Measurements from ENCODE around the gene TMEM91.
"Not testable (repeated sequence)": the region's sequence is repeated elsewhere in the genome, so short reads cannot be mapped to it uniquely, and the experiment has no call there.

TMEM91 gene

DNA sequence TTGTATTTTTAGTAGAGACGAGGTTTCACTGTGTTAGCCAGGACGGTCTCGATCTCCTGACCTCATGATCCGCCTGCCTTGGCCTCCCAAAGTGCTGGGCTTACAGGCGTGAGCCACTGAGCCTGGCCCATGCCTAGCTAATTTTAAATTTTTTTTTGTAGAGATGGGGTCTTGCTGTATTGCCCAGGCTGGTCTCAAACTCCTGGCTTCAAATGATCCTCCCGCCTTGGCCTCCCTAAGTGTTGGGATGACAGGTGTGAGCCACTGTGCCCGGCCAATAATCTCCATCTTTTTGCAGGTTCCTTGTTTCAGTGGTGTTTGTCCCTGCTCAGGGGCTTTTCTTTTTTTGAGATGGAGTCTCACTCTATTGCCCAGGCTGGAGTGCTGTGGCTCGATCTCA lies 5.2 kb downstream of the TMEM91 start:
- DNase-seq = not testable (repeated sequence)

DNA sequence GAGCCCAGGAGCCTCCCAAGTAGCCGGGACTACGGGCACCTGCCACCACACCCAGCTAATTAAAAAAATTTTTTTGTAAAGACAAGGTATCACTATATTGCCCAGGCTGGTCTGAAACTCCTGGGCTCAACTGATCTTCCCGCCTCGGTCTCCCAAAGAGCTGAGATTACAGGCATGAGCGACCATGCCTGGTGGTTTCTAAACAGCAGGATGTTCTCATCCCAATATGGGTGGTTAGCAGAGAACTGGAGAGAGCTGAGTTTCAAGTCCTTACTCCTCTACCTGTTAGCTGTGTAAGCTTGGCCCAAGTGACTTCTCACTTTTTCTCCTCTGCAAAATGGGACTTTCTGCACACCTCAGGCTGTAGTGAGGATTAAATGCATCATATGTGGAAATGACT lies 8.0 kb downstream of the TMEM91 start:
- no peak for DNase-seq

DNA sequence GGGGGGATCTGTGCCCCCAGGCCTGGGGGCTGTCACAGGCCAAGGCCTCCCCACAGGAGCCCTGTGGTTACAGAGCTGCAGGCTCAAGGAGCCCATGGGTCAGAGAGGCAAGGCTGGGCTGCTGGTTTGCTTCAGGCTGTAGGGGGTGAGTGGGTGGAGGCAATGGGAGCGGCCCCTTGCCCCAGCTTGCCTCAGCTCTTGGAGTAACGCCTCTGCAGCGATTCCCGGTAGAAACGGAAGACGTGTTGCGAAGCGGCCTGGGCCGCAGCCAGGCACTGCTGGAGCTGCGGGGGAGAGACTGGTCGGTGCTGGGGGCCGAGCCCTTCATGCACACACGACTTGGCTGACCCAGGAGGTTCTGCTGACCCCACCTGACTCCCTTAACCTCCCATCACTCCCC lies 10.1 kb downstream of the TMEM91 start:
- no peak for DNase-seq

DNA sequence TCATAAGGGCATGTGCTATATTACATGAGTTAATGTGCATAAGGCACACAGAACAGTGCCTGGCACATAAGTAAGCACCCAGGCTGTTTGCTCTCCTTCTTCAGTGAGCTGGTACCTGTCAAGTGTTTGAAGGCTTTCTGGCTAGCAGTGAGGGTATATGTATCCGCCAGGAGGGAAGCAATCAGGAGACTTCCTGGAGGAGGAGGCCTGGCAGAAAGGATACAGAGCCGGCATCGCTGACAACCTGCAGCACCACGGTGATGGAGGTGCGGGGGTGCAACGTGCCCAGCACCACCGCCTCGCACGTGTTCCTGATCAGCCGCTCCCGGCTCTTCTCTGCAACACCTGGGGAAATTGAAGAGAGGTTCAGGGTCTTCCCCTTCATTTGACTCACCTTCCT lies 15.3 kb downstream of the TMEM91 start:
- DNase-seq = no peak

DNA sequence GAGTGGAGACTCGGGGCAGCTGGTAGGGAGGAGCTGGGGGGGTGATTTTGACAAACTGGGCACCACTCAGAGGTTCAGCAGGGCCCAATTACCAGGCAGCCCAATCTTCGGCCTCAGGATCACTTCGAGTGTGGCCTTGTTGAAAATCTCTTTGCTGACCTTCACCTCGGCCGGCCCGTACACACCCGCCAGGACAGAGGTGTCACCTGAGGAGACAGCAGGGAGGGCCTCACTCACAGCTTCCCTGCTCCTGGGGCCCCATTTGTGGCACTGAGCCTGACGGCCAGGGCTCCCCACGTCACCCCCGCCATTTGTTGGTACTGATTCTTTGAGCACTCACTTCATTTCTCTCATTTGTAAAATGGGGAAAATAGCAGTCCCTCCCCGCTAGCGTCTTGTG lies 16.4 kb downstream of the TMEM91 start:
- DNase-seq = no peak

DNA sequence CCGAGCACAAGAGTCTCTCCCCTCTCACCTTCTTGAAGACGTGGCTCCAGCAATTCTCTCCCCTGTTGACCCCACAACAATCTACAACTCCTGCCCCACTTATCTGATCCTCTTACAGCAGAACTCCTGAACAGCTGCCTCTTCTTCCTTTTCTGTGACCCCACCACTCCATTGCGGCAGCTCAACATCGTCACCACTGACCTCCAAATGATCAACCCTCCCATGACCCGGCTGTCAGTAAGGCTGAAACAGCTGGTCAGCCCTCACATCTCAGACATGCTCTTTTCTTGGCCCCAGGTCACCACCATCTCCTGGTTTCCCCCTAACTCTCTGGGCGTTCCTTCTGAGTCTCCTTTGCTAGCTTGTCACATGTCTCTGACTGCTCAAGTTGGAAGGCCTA lies 19.0 kb downstream of the TMEM91 start:
- DNase-seq = no peak

DNA sequence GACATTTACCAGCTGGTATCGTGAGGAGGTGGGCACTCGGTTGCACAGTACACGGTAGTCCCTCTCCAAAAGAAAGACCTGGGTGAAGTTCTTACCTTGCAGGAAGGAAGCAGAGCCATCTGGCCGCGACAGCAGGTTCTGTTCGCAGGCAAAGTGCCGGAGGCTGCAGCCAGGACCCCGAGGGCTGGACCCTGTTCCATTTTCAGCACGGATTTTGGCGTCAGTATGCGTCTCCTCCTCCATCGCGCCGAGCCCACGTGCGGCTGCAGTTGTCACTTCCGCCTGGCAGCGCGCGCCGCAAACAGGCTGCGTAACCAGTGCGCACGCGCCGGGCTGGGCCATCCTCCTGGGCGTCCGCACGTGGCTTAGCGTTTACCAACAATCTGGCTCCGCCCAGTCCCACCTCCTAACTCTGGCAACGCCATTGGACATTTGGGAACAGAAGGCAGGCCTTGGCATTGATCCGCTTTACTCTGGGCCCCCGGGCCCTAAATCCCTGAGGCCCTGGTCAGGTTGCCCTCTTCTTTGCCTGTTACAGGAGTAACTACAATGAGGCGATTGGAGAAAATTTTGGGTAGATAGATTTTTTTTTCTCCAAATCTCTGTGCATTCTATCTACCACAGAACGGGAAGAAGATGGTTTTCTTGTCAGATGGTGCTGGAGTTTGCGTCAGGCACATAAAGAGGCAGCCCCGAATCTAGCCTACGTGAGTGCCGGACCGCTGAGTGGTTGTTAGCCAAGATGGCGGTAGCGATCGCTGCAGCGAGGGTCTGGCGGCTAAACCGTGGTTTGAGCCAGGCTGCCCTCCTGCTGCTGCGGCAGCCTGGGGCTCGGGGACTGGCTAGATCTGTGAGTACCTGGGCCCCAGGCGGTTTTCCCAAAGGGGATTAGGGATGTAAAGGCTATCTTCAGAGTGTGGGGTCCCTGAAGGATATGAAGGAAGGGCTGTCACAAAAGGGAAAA lies 21.0 kb downstream of the TMEM91 start, which contains the start of the genes BCKDHA and EXOSC5:
Gene BCKDHA (plus strand): TSS at position 733 of the 964 bp plus-strand sequence. CDS start 10 bp downstream, at position 743.
Gene EXOSC5 (minus strand): TSS at position 274 of the 964 bp plus-strand sequence. CDS start 31 bp downstream, at position 243.
- DNase-seq = peak; percentile 99

DNA sequence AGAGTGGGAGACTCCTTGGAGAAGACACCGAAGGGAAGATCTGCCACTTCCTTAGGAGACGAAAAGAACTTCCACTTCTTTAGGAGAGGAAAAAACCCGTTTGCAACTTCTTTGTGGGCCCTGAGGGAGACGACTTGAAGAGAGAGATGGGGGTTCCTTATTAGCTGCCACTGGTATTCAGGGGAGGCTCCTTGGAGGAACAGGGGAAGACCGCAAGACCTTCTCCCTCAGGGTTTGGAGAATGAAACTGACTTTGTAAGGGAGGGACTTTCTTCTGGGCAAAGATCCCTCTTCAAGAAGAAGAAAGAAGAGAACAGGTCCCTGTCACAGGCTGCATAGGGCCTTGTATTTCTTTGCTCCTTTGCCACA lies 21.7 kb downstream of the TMEM91 start:
- DNase-seq = no peak

DNA sequence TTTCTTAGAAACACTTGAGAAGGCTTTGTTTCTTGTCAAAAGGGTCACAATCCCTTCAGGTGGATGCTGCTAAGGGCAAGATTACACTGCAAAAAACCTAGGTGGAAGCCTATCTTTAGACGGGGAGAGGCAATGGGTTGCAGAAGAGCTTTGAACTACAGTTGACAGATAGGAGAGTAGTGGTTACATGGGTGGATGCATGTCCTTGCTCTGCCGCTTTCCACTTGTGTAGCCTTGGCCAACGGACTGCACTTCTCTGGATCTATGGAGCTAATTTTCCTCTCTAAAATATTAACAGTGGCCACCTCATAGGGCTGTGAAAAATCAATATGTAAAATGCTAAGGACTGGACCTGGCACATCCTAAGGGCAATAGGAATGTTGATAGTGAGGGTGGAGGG lies 22.3 kb downstream of the TMEM91 start:
- DNase-seq = no peak

DNA sequence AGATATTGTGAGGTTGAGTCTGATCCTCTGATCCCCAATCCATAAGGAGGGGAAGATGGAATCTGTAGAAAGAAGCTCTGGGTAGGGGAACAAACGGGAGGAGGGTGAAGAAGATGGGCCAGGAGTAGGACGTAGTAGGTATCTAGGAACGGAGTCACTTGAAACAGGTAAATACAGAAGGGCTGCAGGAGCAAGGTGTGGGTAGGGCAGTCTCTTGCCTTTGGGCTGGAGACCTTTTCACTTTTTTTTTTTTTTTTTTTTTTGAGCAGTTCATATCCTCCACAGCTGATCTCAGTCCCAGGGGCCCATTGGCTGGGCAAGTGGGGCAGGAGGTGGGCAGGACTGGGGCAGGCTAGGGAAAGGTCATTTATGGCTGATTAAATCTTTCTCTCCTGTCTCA lies 22.8 kb downstream of the TMEM91 start:
- DNase-seq = no peak

DNA sequence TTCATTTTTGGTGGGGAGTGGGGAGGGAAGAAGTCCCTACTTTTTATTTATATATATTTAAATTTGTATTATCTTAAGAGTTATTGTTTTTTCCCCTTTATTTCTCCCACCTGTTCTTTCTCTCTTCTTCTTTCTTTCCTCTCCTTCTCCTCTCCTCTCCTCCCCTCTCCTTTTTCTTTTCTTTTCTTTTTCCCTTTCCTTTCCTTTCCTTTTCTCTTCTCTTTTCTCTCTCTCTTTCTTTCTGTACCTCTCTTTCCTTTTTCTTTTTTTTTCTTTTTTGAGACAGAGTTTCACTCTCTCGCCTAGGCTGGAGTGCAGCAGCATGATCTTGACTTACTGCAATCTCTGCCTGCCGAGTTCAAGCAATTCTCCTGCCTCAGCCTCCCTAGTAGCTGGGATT lies 23.2 kb downstream of the TMEM91 start:
- no peak for DNase-seq

DNA sequence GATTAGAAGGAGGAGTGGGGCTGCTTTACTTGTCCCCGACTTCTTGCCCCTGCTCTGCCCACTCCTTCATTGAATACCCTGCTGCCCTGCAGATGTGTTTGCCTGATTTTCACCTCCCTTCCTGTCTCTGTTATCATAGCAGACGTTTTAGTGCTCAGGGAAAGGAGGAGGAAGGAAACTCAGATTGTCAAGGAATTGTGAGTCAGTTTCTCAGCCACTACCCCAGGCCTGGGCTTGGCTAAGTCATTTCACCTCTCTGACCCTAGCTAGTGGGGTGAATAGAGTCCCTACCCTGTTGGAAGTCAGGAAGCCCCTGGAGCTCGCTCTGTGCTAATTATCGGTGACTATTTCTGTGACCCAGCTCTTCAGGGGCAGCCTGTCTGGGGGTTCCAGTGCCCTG lies 25.1 kb downstream of the TMEM91 start:
- DNase-seq = no peak

DNA sequence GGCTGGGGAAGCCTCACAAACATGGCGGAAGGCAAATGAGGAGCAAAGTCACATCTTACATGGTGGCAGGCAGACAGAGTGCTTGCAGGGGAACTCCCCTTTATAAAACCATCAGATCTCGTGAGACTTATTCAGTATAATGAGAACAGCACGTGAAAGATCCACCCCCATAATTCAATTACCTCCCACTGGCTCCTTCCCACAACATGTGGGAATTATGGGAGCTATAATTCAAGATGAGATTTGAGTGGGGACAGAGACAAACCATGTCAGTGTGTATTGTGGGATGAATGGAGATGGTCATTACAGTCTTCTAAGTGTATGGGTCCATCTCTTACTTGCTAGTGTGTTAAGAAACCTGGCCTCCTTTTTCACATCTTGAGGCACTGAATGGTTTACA lies 25.7 kb downstream of the TMEM91 start:
- DNase-seq = no peak

DNA sequence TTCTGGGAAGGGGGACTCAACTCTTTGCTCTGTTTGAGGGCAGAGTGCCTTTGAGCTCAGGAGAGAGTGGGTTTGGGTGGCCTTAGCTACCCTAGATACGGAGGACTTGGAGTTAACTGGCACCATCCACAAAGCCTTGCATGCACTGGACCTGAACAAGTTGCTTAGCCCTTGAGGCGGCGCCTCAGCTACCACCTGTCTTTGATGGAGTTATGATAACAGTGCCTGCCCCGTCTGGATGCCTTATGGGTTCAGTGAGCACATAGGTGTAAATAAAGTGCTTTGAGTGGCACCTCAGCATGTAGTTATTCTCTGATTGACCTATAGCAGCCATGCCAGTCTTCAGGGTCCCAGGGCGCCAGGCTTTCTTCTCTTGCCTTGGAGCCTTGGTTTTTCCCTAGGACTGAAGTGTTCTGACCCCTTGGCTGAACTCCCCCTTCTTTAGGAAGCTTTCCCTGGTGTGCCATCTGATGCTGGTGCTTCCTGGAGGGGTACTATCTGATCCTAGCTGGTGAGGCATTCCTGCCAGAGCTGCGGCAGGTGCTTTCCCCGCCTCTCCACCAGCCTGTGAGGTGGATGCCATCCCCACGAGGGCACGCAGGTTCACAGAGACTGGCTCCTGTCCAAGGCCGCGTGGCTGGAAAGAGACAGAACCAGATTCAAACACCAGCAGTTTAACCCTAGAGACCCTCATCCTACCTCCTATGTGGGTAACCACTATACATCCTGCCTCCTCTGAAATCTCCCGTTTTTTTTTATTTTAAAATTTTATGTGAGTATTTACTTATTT lies 27.0 kb downstream of the TMEM91 start:
- no peak for DNase-seq

DNA sequence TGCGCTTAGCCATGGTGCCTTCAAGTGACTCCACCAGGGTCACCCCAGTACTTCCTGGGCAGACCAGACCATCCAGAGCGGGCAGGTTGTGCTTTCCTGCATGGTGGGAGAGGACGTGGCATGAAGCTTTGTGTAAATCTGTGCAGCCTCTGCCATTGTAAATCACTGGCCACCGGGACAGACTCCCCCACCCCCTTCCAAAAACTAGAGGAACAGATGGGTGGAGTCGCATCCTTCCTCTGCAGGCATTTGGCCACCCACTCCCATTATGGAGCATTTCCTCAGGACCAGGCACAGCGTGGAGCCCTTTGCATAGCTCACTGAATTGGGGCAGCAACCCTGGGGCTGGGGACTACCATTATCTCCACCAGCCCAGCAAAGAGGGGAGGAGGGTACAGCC lies 29.4 kb downstream of the TMEM91 start:
- no peak for DNase-seq

DNA sequence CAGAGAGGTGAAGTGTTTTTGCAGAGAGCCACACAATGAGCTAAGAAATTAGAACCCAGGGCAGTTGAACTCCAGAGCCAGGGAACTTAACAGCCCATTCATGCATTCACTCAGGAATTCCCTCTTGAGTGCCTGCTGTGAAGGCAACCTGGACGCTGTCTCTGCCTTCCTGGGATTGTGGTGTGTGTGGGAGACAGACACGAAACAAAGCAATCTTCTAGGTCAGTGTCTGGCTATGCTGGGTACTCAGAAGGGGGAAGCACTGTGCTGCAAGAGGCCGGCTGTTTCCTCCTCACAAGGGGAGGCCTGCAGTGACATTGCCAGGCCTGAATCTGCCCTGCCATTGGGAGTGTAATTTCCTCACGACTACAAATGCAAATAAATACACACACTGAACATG lies 30.9 kb downstream of the TMEM91 start:
- no peak for DNase-seq

DNA sequence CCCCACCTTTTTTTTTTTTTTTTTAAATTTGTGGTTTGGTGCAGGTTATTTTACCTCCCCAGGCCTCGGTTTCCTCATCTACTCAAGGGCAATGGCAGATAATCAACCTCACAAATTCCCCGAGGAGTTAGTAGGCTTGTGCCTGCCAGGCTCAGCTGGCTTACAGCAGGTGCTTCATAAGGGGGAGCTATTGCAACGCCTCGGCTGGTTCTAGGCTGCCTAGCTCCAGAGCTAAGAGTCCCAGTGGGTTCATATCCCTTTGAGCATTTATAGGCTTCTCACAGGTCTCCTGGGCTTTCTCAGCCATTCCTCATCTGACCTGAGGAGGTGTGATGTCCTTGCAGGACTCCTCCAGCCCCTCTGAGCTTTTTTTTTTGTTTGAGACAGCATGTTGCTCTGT lies 31.9 kb downstream of the TMEM91 start:
- no peak for DNase-seq

DNA sequence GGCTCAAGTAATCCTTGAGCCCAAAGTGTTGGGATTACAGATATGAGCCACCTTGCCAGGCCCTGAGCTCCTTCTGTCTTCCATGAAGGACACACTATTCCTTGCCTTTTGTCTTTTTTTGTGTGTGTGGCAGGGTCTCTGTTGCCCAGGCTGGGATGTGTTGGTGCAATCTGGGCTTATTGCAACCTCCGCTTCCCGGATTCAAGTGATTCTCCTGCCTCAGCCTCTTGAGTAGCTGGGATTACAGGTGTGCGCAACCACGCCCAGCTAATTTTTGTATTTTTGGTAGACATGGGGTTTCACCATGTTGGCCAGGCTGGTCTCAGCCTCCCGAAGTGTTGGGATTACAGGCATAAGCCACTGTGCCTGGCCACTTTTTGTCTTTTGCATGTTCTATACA lies 32.5 kb downstream of the TMEM91 start:
- DNase-seq = not testable (repeated sequence)

DNA sequence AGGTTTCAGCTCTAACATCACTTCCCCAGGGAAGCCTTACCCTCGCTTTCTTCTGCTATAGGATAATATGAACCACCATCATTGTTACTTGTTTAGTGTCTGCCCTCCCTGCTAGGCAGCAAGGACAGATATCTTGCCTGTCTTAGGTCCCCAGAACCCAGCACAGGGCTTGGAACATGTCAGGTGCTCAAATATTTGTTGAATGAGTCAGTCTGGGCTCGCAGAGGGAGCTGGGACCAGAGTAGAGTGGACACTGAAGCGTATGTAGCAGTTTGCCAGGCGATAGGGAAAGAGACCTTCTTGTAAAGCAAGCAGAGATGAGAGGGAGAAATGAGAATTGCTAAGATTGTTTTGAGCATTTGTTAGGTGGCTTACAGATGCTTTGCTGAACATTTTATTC lies 33.0 kb downstream of the TMEM91 start:
- DNase-seq = no peak

DNA sequence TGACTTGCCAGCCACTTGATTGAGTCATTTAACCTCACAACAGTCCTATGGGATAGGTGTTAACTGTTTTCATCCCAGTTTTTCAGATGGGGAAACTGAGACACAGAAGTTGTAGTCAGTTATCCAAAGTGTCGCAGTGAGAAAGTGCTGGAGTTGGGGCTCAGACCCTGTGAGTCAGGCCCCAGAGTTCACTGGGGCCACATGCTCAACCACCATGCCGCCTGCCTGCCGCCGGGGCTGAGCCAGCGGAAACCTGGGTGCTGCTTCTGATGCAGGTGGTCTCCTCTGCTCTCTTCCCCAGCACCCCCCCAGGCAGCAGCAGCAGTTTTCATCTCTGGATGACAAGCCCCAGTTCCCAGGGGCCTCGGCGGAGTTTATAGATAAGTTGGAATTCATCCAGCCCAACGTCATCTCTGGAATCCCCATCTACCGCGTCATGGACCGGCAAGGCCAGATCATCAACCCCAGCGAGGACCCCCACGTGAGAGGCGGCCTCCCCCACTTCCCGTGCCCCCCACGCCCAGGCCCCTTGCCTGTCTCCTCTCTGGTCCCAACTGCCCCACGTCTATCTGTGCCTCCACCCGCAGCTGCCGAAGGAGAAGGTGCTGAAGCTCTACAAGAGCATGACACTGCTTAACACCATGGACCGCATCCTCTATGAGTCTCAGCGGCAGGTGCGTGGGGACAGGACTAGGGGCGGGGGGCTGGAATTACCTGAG lies 34.2 kb downstream of the TMEM91 start:
- no peak for DNase-seq

DNA sequence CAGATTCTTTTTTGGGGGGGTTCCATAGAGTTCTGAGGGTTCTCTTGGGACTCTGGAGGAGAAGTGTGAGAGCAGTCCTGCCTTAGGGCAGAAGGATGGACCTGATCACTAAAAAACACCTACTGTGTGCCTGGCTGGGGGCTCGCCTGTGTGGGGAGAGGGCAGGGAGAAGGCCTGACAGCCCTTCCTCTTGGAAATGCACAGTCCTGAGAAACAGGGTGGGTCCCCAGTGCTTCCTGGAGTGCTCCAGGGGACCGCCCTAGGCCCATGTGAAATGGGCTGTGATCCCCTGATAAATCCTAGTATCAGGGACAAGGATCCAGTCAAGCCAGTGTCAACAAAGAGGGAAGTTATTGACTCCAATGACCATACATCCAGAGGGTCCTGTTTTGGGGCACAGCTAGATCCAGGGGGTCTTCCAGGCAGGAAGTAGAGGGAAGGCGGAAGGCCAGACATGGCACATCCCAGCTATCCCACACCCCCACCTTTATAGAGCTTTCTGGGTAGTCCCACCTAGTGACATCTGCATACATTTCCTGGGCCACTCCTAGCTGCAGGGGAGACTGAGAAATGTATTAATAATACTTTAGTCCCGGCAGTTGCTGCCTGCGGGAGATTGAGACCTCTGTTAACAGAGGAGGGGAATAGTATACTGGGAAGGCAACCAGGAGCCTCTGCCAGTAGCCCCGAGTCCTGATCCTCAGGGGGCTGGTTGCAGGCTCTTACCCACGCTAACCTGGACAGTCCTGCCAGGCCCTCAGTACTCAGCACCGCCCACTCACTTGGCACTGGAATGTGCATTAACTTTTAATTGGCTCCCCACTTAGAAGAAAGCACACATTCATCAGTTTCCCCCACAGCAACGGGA lies 35.0 kb downstream of the TMEM91 start:
- DNase-seq = no peak

DNA sequence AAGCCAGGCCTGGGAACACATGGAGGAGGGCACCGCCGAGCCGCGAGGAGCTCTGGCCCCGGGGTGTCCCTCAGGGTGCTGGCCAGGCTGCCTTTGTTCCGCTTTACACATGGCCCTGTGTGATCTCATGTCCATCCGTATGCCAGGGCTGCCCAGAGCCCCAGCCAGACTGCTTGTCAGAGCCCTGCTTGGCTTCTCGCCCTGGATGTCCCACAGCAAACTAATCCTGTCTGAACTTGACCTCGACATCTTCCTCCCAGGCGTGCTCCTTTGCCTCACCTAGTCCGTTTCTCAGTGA lies 35.6 kb downstream of the TMEM91 start:
- DNase-seq = no peak

Measured in activated CD4-positive, alpha-beta T cell treated with anti-CD3 and anti-CD28 coated beads, Interleukin-2, amount 50 U/mL, for 48 hours (primary cell).